ENCODE measurements around the gene TMIE.
"Not testable (repeated sequence)": the region's sequence is repeated elsewhere in the genome, so short reads cannot be mapped to it uniquely, and the experiment has no call there.

TMIE gene

DNA sequence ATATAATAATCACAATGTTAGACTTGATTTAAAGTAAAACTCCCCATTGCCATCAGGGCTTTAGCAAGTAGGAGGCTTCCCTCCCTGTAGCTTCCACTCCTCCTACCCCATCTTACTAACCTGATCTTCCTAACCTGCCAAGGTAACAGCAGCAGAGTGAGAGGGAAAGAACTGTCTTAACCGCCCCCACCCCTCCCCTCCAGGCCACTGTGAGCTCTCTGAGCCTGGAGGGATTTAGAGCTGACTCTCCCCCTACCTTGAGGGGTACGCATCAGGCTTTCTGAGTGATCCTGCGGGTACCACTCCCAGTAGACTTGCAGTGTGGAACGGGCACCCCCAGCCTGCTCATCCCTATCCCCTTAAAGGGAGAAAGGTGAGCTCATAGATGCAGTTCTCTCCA, 27.8 kb downstream of the TMIE start:
- H3K9ac ChIP-seq (ENCODE audit: low read length): no peak overlapping the region
- H3K27me3 ChIP-seq (ENCODE audit: control insufficient read depth, insufficient read depth, low read length): no peaks in the 10 kb centered on the region
- no peaks in the 10 kb centered on the region for H3K36me3 ChIP-seq (ENCODE audit: control insufficient read depth, insufficient read depth, low read length)
- H3K4me1 ChIP-seq (ENCODE audit: control insufficient read depth, insufficient read depth, low read length): no peaks in the 10 kb centered on the region
- no peak overlapping the region for H3K4me3 ChIP-seq (ENCODE audit: low read length)
- H3K9me3 ChIP-seq (ENCODE audit: control insufficient read depth, low read length): no peaks in the 10 kb centered on the region

DNA sequence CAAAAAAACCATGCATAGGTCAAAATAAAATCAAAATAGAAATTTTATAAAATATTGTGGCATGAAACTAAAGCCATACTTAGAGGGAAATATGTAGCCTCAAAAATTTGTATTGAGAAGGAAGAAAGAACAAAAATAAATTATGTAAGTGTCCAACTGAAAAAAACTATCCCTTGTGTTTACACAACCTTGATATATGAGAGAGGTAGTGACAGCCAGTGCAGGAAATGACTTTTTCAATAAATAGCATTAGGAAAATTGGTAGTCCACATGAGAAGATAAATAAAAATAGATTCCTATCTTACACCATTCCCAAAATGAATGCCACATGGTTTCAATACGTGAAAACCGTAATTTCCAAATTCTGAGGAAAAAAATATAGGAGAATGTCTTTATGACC, 29.6 kb downstream of the TMIE start:
- no peak overlapping the region for H3K4me3 ChIP-seq (ENCODE audit: low read length)
- H3K27me3 ChIP-seq (ENCODE audit: control insufficient read depth, insufficient read depth, low read length): no peaks in the 10 kb centered on the region
- no peak overlapping the region for H3K9ac ChIP-seq (ENCODE audit: low read length)
- H3K36me3 ChIP-seq (ENCODE audit: control insufficient read depth, insufficient read depth, low read length): no peaks in the 10 kb centered on the region
- H3K9me3 ChIP-seq (ENCODE audit: control insufficient read depth, low read length): no peaks in the 10 kb centered on the region
- no peaks in the 10 kb centered on the region for H3K4me1 ChIP-seq (ENCODE audit: control insufficient read depth, insufficient read depth, low read length)

DNA sequence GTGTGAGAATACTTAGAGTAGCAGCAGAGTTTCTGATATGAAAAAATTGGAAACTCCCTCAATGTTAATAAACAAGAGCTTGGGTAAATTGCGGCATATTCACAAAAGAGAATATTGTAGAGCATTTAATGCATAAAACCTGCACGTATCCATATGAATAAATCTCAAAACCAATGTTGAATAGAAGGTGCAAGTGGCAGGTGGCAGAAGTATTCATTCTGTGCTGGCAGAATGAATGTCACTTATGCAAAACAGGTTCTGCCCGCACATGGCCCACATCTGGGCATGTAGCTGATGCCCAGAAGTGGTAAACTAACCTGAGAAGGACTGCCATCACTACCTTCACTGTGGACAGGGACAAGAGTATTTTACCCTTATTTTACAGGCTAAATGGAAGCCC, 30.6 kb downstream of the TMIE start:
- H3K36me3 ChIP-seq (ENCODE audit: control insufficient read depth, insufficient read depth, low read length): no peaks in the 10 kb centered on the region
- H3K9ac ChIP-seq (ENCODE audit: low read length): no peak overlapping the region
- no peaks in the 10 kb centered on the region for H3K4me1 ChIP-seq (ENCODE audit: control insufficient read depth, insufficient read depth, low read length)
- no peaks in the 10 kb centered on the region for H3K27me3 ChIP-seq (ENCODE audit: control insufficient read depth, insufficient read depth, low read length)
- H3K9me3 ChIP-seq (ENCODE audit: control insufficient read depth, low read length): no peaks in the 10 kb centered on the region
- H3K4me3 ChIP-seq (ENCODE audit: low read length): no peak overlapping the region

DNA sequence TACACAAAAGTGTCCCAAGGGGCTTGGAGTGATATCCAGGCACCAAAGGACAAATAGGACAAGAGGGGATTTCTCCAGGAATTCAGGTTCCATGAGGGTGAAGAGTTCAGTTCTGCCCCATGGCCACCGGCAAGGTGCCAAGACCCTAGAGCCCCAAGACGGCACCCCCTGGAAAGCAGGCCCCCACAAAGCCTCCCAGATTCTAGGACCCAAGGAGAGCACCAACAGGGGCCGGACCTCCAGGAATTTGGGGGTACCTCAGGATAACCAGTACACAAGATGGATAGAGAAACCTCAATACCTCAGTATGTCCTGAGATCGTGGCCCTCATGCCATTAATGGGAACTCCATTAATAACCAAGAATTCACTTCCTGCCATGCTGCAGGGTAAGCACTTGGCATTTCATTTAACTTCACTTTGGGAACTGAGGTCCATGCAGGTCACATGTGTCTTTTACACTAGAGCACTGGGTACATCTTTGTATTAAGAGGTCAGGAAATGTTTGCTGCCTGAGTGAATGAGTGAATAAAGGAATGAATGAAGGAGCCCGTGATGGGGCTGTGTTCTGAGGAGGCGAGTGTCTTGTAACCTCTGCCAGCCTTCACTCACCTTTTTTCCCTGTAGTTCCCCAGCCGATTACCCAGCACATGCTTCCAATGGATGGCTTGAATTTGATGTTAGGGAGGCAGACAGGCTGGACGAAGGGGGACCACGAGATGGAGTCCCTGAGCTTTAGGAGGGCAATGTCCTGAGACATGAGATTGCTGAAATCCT, 32.0 kb downstream of the TMIE start:
- Histone ChIP-seq H3K36me3 (ENCODE audit: control insufficient read depth, insufficient read depth, low read length) (no peaks in the 10 kb centered on the region), H3K9ac (ENCODE audit: low read length) (no peak overlapping the region), H3K27me3 (ENCODE audit: control insufficient read depth, insufficient read depth, low read length) (no peaks in the 10 kb centered on the region), H3K4me3 (ENCODE audit: low read length) (no peak overlapping the region), H3K4me1 (ENCODE audit: control insufficient read depth, insufficient read depth, low read length) (no peaks in the 10 kb centered on the region), H3K9me3 (ENCODE audit: control insufficient read depth, low read length) (no peaks in the 10 kb centered on the region)

DNA sequence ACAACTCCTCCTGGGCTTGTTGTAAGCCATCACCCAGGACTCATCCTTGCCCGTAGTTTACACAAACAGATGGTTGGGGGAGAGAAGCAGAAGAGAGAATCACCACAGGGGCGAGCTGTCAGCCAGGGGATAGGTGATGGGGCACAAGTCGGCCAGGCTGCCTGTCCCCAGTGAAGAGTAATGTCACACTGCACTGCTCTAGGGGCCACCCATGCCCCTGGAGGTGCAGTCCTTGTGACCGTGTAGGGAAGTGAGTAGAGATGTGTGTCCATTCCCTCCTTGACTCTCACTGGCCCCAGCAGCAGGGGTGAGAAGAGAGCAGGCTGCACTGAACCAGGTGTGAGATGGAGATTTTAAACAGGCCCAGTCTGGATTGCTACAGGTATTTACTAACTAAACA, 33.6 kb downstream of the TMIE start:
- H3K4me1 ChIP-seq (ENCODE audit: control insufficient read depth, insufficient read depth, low read length): no peaks in the 10 kb centered on the region
- H3K27me3 ChIP-seq (ENCODE audit: control insufficient read depth, insufficient read depth, low read length): no peaks in the 10 kb centered on the region
- H3K36me3 ChIP-seq (ENCODE audit: control insufficient read depth, insufficient read depth, low read length): no peaks in the 10 kb centered on the region
- no peaks in the 10 kb centered on the region for H3K9me3 ChIP-seq (ENCODE audit: control insufficient read depth, low read length)
- H3K9ac ChIP-seq (ENCODE audit: low read length): no peak overlapping the region
- no peak overlapping the region for H3K4me3 ChIP-seq (ENCODE audit: low read length)

DNA sequence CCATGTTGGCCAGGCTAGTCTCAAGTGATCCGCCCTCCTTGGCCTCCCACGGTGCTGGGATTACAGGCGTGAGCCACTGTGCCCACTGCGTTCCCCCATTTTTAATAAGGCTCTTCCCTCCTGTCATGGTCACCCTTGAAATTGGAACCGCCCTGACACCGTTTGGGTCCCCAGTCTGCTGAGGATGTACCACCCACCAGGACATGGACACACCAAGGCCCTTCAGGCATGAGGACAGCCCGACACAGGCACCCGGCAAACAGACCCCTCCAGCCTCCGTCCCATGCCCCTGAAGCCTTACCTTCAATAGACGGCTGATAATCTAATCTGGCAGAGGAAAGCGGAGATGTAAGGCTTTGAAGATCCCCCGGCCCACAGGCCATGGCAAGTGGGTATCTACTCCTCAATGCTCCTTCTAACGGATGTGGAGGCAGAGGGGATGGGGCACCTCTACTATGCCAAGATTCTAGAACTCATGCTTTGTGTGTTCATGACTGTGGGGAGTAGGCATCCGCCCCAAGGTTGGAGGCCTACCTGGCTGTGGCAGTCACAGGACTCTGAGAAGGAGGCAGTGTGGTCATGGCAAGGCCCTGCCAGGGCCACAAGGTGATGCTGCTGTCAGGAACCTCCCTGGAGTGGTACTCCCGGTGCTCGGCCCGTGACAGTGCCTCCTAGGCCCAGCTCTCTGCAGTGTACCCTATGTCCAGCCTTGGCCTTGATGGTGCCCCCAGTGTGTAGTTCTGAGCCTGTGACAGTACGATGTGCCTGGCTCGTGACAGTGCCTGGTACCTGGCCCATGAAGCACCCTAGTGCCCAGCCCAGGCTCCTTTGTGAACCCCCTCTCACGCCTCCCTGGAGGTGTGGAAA, 35.0 kb downstream of the TMIE start:
- Histone ChIP-seq H3K36me3 (ENCODE audit: control insufficient read depth, insufficient read depth, low read length) (no peaks in the 10 kb centered on the region), H3K27me3 (ENCODE audit: control insufficient read depth, insufficient read depth, low read length) (no peaks in the 10 kb centered on the region), H3K4me3 (ENCODE audit: low read length) (no peak overlapping the region), H3K4me1 (ENCODE audit: control insufficient read depth, insufficient read depth, low read length) (no peaks in the 10 kb centered on the region), H3K9ac (ENCODE audit: low read length) (no peak overlapping the region), H3K9me3 (ENCODE audit: control insufficient read depth, low read length) (no peaks in the 10 kb centered on the region)

DNA sequence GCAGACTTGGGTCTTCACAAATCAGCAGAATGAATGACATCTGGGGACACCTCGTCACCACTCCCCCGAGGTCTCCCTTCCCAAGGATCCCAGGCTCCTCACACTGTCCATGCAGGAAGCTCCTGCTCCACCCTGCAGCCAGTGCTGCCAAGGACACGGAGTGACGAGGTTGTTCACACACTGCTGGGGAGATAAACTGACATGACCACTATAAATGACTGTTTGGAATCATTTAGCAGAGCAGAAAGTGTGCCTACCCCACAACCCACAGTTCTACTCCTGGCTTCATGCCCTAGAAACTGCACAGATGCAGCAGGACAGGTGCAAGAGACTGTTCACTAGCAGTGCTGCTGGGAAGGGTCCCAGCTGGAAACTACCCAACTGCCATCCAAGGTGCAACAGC, 36.1 kb downstream of the TMIE start:
- Histone ChIP-seq H3K9ac (ENCODE audit: low read length) (no peak overlapping the region), H3K36me3 (ENCODE audit: control insufficient read depth, insufficient read depth, low read length) (no peaks in the 10 kb centered on the region), H3K4me3 (ENCODE audit: low read length) (no peak overlapping the region), H3K4me1 (ENCODE audit: control insufficient read depth, insufficient read depth, low read length) (no peaks in the 10 kb centered on the region), H3K9me3 (ENCODE audit: control insufficient read depth, low read length) (no peaks in the 10 kb centered on the region), H3K27me3 (ENCODE audit: control insufficient read depth, insufficient read depth, low read length) (no peaks in the 10 kb centered on the region)

DNA sequence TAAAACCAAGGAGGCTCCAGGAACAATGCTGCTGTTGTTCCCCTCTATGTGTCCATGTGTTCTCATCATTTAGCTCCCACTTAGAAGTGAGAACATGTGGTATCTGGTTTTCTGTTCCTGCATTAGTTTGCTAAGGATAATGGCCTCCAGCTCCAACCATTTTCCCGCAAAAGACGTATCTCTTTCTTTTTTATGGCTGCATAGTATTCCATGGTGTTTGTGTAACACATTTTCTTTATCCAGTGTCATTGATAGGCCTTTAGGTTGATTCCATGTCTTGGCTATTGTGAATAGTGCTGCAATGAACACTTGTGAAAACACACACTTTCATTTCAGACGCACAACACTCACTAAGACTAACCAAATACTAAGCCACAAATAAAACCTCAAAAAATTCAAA, 38.4 kb downstream of the TMIE start:
- H3K27me3 ChIP-seq (ENCODE audit: control insufficient read depth, insufficient read depth, low read length); H3K4me1 ChIP-seq (ENCODE audit: control insufficient read depth, insufficient read depth, low read length); H3K36me3 ChIP-seq (ENCODE audit: control insufficient read depth, insufficient read depth, low read length); H3K9me3 ChIP-seq (ENCODE audit: control insufficient read depth, low read length); H3K4me3 ChIP-seq (ENCODE audit: low read length); H3K9ac ChIP-seq (ENCODE audit: low read length): not testable (repeated sequence)

DNA sequence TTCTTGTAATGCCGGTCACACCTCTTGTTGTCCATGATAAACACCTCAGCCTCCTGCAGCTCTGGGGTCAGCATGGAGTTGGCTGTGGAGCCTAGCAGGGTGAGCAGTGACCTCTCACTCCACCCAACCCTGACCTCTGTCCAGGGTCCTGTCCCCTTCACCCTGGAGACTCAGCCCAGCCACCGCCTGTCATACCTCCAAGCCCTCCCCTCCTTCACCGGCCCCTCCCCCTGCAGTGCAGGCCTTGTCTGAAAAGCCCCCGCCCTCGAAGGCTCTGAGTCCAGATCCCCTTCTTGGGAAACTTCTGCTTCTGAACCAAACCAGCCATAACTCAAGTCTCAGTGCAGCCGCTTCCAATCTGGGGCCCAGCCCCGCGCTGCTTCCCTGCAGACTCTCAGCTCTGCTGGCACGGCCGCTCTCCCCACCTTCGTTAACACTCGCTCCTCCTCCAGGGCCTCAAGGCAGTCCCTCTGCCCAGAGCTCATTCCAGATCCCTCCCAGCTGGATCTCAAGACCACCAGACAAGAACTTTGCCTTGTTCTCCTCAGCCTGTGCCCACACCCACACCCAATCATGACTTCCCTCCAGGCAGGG, 41.9 kb downstream of the TMIE start:
- Histone ChIP-seq H3K4me1 (ENCODE audit: control insufficient read depth, insufficient read depth, low read length) (no peaks in the 10 kb centered on the region), H3K4me3 (ENCODE audit: low read length) (no peak overlapping the region), H3K9ac (ENCODE audit: low read length) (no peak overlapping the region), H3K36me3 (ENCODE audit: control insufficient read depth, insufficient read depth, low read length) (no peaks in the 10 kb centered on the region), H3K9me3 (ENCODE audit: control insufficient read depth, low read length) (no peaks in the 10 kb centered on the region), H3K27me3 (ENCODE audit: control insufficient read depth, insufficient read depth, low read length) (no peaks in the 10 kb centered on the region)

DNA sequence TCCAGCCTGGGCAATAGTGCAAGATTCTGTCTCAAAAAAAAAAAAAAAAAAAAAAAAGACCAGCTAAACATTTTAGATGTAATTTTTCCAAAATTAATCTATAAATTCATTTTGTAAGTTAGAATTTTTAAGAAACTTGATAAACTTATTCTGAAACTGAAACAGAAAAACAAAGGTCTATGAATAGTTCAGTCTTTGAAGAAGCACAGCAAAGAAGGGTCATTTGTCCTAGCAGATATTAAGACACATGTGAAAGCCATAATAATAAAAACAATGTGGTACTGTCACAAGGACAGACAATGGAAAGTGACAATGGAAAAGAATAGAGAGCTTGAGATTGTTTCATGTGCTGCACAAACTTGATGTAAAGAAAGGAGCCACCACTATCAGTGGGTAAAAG, 45.5 kb downstream of the TMIE start:
- H3K27me3 ChIP-seq (ENCODE audit: control insufficient read depth, insufficient read depth, low read length): no peaks in the 10 kb centered on the region
- H3K4me1 ChIP-seq (ENCODE audit: control insufficient read depth, insufficient read depth, low read length): no peaks in the 10 kb centered on the region
- no peaks in the 10 kb centered on the region for H3K36me3 ChIP-seq (ENCODE audit: control insufficient read depth, insufficient read depth, low read length)
- no peak overlapping the region for H3K9ac ChIP-seq (ENCODE audit: low read length)
- no peaks in the 10 kb centered on the region for H3K9me3 ChIP-seq (ENCODE audit: control insufficient read depth, low read length)
- H3K4me3 ChIP-seq (ENCODE audit: low read length): no peak overlapping the region

DNA sequence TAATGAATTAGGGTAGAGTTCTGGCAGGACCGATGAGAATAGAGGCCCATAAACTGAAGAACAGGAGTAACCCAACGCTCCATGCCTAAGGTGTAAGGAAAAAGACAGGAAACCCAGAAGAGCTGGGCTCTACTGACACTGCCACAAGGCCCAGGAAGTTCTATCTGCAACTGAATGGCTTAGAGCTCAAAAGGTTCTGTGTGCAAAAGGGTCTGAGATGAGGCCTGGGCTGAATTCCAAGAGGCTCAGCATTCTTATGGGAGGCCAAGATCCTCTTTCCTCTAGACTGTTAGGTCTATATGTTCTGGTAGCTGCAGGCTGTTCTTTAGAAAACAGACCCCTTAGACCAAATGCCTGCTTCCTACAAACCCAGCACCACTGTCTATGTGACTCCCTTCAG, 47.0 kb downstream of the TMIE start:
- Histone ChIP-seq H3K4me3 (ENCODE audit: low read length) (no peak overlapping the region), H3K9me3 (ENCODE audit: control insufficient read depth, low read length) (no peaks in the 10 kb centered on the region), H3K27me3 (ENCODE audit: control insufficient read depth, insufficient read depth, low read length) (no peaks in the 10 kb centered on the region), H3K36me3 (ENCODE audit: control insufficient read depth, insufficient read depth, low read length) (no peaks in the 10 kb centered on the region), H3K4me1 (ENCODE audit: control insufficient read depth, insufficient read depth, low read length) (no peaks in the 10 kb centered on the region), H3K9ac (ENCODE audit: low read length) (no peak overlapping the region)

DNA sequence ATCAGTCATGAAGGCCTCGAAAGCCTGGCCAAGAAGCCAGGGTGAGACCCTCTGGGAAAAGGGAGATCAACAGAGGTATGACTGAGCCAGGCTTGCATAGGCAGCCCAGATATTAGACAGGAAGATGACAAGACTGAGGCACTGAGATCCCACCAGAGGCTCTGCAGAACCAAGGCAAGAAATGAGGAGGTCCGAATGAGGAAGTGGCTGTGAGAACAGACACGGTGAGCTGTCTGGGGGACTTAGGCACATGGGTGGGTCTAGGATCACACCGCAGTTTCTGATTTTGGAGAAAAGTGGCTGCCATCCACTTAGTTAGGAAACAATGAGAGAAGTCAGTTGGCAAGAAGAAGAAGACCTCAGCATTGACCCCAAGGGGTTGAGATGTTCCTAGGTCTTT, 47.9 kb downstream of the TMIE start:
- Histone ChIP-seq H3K9me3 (ENCODE audit: control insufficient read depth, low read length) (no peaks in the 10 kb centered on the region), H3K27me3 (ENCODE audit: control insufficient read depth, insufficient read depth, low read length) (no peaks in the 10 kb centered on the region), H3K4me3 (ENCODE audit: low read length) (no peak overlapping the region), H3K36me3 (ENCODE audit: control insufficient read depth, insufficient read depth, low read length) (no peaks in the 10 kb centered on the region), H3K9ac (ENCODE audit: low read length) (no peak overlapping the region), H3K4me1 (ENCODE audit: control insufficient read depth, insufficient read depth, low read length) (no peaks in the 10 kb centered on the region)
